GM12865 (cell line): ENCODE measurements around the gene IQCF2.
"Not testable (repeated sequence)": the region's sequence is repeated elsewhere in the genome, so short reads cannot be mapped to it uniquely, and the experiment has no call there.

Experiments used
- DNase-seq: peaks from one replicate; pipeline ENCODE4 v3.0.0; 2010; ENCODE audit warnings: low read depth
- H3K4me3 ChIP-seq: 2 replicates; pipeline ENCODE4 v1.5.1; 2011; ENCODE audit warnings: mild to moderate bottlenecking, low read depth, low read length, control low read depth
- TF ChIP-seq, protein P1 (sequence below): IDR thresholded peaks from 2 replicates; pipeline ENCODE4 v1.5.1; 2011; ENCODE audit warnings: low read length, control low read depth, low read depth, inconsistent platforms; ENCODE audit not compliant: insufficient read depth; ENCODE audit errors: missing control alignments

Gene IQCF2

DNA sequence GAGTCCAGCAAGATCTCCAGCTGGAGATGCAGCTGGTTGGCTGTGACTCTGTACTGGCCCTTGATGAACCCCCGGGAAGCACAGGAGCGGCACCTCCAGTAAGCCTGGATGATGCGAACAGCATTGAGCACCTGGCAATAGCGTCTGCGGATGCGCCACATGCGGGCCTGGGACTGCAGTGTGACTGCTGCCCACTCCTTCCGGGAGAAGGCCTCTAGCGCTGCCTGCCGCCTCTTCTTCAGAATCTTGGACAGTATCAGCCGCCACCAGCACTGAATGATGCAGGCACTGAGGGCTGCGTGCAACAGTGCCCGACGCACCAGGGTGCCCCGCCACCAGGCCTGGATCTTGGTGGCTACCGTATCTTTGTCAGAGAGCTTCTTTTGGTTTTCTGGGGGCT, 33.5 kb downstream of the IQCF2 start:
- TF ChIP-seq, protein P1, sequence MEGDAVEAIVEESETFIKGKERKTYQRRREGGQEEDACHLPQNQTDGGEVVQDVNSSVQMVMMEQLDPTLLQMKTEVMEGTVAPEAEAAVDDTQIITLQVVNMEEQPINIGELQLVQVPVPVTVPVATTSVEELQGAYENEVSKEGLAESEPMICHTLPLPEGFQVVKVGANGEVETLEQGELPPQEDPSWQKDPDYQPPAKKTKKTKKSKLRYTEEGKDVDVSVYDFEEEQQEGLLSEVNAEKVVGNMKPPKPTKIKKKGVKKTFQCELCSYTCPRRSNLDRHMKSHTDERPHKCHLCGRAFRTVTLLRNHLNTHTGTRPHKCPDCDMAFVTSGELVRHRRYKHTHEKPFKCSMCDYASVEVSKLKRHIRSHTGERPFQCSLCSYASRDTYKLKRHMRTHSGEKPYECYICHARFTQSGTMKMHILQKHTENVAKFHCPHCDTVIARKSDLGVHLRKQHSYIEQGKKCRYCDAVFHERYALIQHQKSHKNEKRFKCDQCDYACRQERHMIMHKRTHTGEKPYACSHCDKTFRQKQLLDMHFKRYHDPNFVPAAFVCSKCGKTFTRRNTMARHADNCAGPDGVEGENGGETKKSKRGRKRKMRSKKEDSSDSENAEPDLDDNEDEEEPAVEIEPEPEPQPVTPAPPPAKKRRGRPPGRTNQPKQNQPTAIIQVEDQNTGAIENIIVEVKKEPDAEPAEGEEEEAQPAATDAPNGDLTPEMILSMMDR = no peak
- no peak overlapping the region for H3K4me3 ChIP-seq
- DNase-seq = no peak

- DNase-seq = no peak
- no peak overlapping the region for H3K4me3 ChIP-seq
- TF ChIP-seq, protein P1 = no peak
Measured at GRCh38 chr3:51896607-51897305, 35.3 kb downstream of the IQCF2 start.

DNA sequence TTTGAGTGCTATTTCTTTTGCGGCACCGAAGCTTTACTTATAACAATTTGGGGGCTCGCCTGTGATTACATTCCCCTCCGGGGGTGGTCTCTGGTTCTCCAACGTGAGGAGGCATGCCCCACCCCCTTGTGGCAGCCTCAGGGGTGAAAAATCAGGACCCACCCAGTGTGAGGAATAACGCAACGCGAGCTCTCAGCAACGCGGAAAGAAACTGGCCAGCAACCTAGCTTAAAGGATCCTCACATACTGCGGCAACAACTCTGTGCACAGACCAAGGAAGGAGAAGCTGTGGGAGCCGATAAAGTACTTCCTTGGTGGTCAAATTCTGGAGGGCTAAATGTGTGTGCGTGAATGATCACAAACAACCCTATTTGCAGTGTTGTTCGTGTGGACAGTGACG, 36.0 kb downstream of the IQCF2 start:
- TF ChIP-seq, protein P1 = no peak
- DNase-seq = no peak
- no peak overlapping the region for H3K4me3 ChIP-seq

- not testable (repeated sequence) for DNase-seq, H3K4me3 ChIP-seq
Measured at GRCh38 chr3:51900043-51900442, 38.6 kb downstream of the IQCF2 start.

DNA sequence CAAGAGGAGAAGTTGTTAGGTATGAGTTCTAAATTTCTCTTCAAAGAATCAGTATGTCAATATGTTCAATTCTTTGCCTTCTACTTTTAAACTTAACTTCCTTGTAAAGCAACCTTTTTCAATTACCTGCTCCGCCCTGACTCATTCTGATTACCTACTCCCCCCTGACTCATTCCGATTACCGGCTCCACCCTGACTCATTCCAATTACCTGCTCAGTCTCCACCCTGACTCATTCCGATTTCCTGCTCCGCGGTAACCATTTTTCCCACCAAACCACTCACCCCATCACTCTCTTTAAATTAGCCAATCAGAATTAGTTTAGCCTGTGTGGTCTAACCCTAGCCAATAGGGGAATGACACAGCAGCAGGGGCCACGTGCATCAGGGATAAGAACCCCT, 40.9 kb downstream of the IQCF2 start:
- not testable (repeated sequence) for H3K4me3 ChIP-seq
- DNase-seq = peak; percentile 16

DNA sequence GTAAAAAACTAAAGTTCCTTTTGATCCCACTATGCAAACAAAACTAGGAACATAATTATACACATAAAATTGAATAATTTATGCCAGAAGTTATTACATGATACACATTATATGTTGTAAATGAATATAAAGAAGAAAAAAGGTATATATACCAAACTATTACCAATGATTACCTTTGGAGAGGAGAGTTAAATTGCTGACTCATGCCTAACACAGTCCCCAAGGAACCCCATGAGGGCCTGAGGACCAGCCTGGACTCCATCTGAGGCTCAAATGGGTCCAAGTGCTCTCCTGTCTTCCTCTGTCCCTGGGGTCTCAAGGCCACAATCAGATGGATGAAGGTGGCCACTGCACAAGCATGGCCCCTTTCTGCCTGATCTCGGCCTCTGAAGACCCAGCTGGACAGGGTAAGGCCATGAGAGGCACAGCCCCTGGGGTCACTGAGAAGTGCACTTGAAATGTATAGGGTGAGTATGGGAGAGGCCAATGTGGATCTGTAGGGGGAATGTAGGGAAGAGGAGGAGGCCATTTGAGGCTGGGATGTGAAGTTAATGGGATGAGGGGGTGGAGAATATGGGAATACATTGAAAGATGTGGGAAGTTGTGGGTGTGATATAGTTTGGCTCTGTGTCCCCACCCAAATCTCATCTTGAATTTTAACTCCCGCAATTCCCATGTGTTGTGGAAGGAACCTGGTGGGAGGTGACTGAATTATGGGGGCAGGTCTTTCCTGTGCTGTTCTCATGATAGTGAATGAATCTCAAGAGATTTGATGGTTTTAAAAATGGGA, 42.8 kb downstream of the IQCF2 start:
- TF ChIP-seq, protein P1 = no peak
- no peak for DNase-seq
- H3K4me3 ChIP-seq = no peak overlapping the region

DNA sequence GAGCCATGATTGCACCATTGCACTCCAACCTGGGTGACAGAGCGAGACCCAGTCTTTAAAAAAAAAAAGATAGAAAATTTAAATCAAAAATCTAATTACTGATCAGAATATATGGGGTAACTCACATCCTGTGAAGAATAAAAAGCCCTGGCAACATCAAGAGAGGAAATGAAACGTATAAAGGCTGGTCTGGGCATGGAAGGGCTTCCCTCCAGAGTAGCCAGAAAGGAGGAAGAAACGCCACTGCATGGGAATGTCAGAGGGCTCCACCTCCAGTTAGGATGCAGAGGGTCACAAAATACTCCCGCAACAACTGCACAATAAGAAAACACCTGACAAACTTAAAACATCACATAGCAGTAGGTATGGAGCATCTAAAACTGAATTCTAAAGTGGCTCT, 46.6 kb downstream of the IQCF2 start:
- H3K4me3 ChIP-seq = no peak overlapping the region
- DNase-seq = no peak
- TF ChIP-seq, protein P1 = no peak
